Left lung (tissue), 10 donors: Measurements from ENCODE around the gene C11orf71. TPM values are rescaled to one million over a fixed set of nuclear protein-coding genes. Genes with fewer than 3 reads are reported as not detected.

Experiments used
- ATAC-seq: fragments of 200-7000 bp; cut with Tn5 transposase; one replicate; pipeline ENCODE4 v1.9.1; 2020; ENCODE audit warnings: moderate library complexity
- DNase-seq, 4 donors: peaks; one replicate each; pipeline ENCODE4 v3.0.0-alpha.2; 2013 to 2020
- H3K27ac ChIP-seq, 2 donors: fragments of 200-600 bp; sonication (generic) in 1 of 2; one replicate each; pipeline versions ENCODE4 v1.5.0 to v1.8.0; 2020 to 2021
- H3K27me3 ChIP-seq, 2 donors: fragments of 200-600 bp; sonication (generic) in 1 of 2; one replicate each; pipeline versions ENCODE4 v1.5.0 to v1.8.0; 2020 to 2021
- H3K36me3 ChIP-seq, 2 donors: fragments of 200-600 bp; sonication (generic) in 1 of 2; one replicate each; pipeline versions ENCODE4 v1.5.0 to v1.8.0; 2020 to 2021
- H3K4me1 ChIP-seq, 2 donors: fragments of 200-600 bp; one replicate each; pipeline ENCODE4 v1.8.0; 2021
- H3K4me3 ChIP-seq, 2 donors: fragments of 200-600 bp; sonication (generic) in 1 of 2; one replicate each; pipeline versions ENCODE4 v1.5.0 to v1.8.0; 2020 to 2021; ENCODE audit warnings: mild to moderate bottlenecking in 1 of 2
- H3K9me3 ChIP-seq, 2 donors: fragments of 200-600 bp; sonication (generic) in 1 of 2; one replicate each; pipeline versions ENCODE4 v1.5.0 to v1.8.0; 2020 to 2021
- CTCF ChIP-seq, 2 donors: fragments of 200-600 bp; sonication (generic) in 1 of 2; IDR thresholded peaks; one replicate each; pipeline versions ENCODE4 v1.5.0 to v1.8.0; 2021; ENCODE audit warnings: antibody characterized with exemption in 2 of 2
- intact Hi-C, 2 donors: fragments of 100-400 bp; cut with DNase I; formaldehyde crosslinking; loops; one replicate each; pipeline versions ENCODE4 v1.11.2 to v1.14.2; 2022
- polyA plus RNA-seq, 6 donors: library from polyadenylated mRNA; unstranded; fragments of 120-200 nt; gene quantifications; one replicate each; pipeline ENCODE4 v1.2.1, GENCODE V29; 2013; ENCODE audit not compliant: insufficient read length in 6 of 6
- total RNA-seq, 2 donors: library from RNA; stranded (reverse); fragmentation: NEBNext Ultra II Directional; extraction: Animal tissue kit (Norgen Biotek cat#: 25700); gene quantifications; one replicate each; pipeline ENCODE4 v1.2.1, GENCODE V29; 2021
- donor health status: DM: no; HTN: yes; CAD: no.
- donor health status: DM: no; HTN: no; CAD: no.

The C11orf71 gene
- total and polyA plus RNA-seq, 8 donors = 6.5 to 11.3 (median 9.6) TPM

- H3K4me1 ChIP-seq = no peaks in the 10 kb centered on the region
- no peaks in the 10 kb centered on the region for H3K36me3 ChIP-seq
- no peak for ATAC-seq
- H3K27ac ChIP-seq = no peak overlapping the region
- no peak for TF ChIP-seq CTCF (IDR thresholded peaks at IDR 0.05)
- no peak overlapping the region for H3K4me3 ChIP-seq
- peaks cover 0 to 3% of the 10 kb centered on the region in 2 donors for H3K9me3 ChIP-seq
- no peak for DNase-seq
- intact Hi-C loops = no loop called here
- no peaks in the 10 kb centered on the region for H3K27me3 ChIP-seq
Observed at GRCh38 chr11:114384487-114384886, 15.8 kb downstream of the C11orf71 start.

- DNase-seq (no peak), ATAC-seq (no peak)
- intact Hi-C loops = no loop called here
- Histone ChIP-seq H3K36me3 (no peaks in the 10 kb centered on the region), H3K4me3 (no peak overlapping the region), H3K27me3 (no peaks in the 10 kb centered on the region), H3K9me3 (peaks cover 0 to 3% of the 10 kb centered on the region in 2 donors), H3K4me1 (no peaks in the 10 kb centered on the region), H3K27ac (no peak overlapping the region)
- no peak for TF ChIP-seq CTCF (IDR thresholded peaks at IDR 0.05)
Observed at GRCh38 chr11:114382509-114382908, 17.8 kb downstream of the C11orf71 start.

- DNase-seq = peak in 1 of 4 donors; percentile 39
- H3K9me3 ChIP-seq = peaks cover 0 to 3% of the 10 kb centered on the region in 2 donors
Observed at GRCh38 chr11:114379394-114380069, 20.8 kb downstream of the C11orf71 start.

GRCh38 chr11:114377612-114378267 is 22.6 kb downstream of the C11orf71 start:
- ATAC-seq = no peak
- H3K4me1 ChIP-seq = no peaks in the 10 kb centered on the region
- H3K4me3 ChIP-seq = no peak overlapping the region
- no peaks in the 10 kb centered on the region for H3K27me3 ChIP-seq
- intact Hi-C loops = no loop called here
- TF ChIP-seq CTCF (IDR thresholded peaks at IDR 0.05) = no peak
- DNase-seq = no peak
- H3K9me3 ChIP-seq = no peaks in the 10 kb centered on the region
- no peaks in the 10 kb centered on the region for H3K36me3 ChIP-seq
- H3K27ac ChIP-seq = no peak overlapping the region

More at GRCh38 chr11:114379394-114380069, 20.8 kb downstream of the C11orf71 start:
- no peaks in the 10 kb centered on the region for H3K27me3 ChIP-seq
- H3K36me3 ChIP-seq = no peaks in the 10 kb centered on the region
- TF ChIP-seq CTCF (IDR thresholded peaks at IDR 0.05) = no peak
- H3K4me1 ChIP-seq = no peaks in the 10 kb centered on the region
- H3K4me3 ChIP-seq = no peak overlapping the region
- intact Hi-C loops = no loop called here
- ATAC-seq = no peak
- H3K27ac ChIP-seq = no peak overlapping the region

GRCh38 chr11:114375052-114375451 is 25.3 kb downstream of the C11orf71 start:
- Histone ChIP-seq H3K27me3 (no peaks in the 10 kb centered on the region), H3K27ac (no peak overlapping the region), H3K4me1 (no peaks in the 10 kb centered on the region), H3K4me3 (no peak overlapping the region), H3K36me3 (no peaks in the 10 kb centered on the region), H3K9me3 (no peaks in the 10 kb centered on the region)
- no peak for TF ChIP-seq CTCF (IDR thresholded peaks at IDR 0.05)
- intact Hi-C loops = no loop called here
- no peak for DNase-seq
- ATAC-seq = no peak
